HG02870 (cell line): ENCODE results near the gene PAX3.

Source experiments
- ATAC-seq: cut with Tn5 transposase; IDR thresholded peaks from one replicate; pipeline ENCODE4 v1.9.1; 2021; ENCODE audit warnings: mild to moderate bottlenecking, moderate library complexity; ENCODE audit not compliant: unreplicated experiment

PAX3 gene

GRCh38 chr2:222310747-222311318, 12.0 kb upstream of the PAX3 start:
- no peak for ATAC-seq

DNA sequence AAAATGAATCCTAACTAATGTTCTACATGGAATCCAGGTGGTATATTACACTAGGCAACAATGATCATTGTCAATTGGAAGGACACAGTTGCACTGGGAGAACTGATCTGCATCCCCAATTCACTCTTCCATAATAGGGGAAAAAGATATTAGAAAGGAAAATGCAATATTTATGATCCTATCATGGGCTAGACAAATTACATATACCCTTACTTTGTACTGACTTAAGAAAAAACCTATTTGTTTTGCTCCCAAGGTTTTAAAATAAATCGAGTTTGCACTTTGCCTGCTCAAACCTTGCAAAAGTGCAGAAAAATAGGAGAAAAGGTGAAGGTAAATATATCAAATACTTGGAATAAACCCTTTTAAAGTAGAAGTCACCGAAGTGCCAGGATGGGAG, 11.0 kb upstream of the PAX3 start:
- ATAC-seq = no peak

DNA sequence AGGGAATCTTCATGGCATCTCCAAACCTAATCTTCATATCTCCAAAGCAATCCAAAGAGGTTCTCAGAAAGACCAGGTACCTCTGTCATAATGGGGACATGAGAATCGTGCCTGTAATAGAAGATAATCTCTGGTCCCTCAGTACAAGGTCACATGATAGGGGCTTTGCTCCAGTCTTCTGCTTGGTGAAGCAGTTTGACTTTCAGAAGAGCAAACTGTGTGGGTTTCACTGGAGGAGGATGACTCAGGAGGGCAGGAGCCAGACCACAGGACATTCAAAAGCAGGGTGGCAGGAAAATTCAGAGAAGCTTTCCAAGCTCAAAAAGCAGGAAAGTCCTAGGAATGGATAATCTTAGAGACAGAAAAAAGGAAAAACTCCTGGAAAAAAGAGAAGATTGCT, 10.6 kb upstream of the PAX3 start:
- no peak for ATAC-seq

DNA sequence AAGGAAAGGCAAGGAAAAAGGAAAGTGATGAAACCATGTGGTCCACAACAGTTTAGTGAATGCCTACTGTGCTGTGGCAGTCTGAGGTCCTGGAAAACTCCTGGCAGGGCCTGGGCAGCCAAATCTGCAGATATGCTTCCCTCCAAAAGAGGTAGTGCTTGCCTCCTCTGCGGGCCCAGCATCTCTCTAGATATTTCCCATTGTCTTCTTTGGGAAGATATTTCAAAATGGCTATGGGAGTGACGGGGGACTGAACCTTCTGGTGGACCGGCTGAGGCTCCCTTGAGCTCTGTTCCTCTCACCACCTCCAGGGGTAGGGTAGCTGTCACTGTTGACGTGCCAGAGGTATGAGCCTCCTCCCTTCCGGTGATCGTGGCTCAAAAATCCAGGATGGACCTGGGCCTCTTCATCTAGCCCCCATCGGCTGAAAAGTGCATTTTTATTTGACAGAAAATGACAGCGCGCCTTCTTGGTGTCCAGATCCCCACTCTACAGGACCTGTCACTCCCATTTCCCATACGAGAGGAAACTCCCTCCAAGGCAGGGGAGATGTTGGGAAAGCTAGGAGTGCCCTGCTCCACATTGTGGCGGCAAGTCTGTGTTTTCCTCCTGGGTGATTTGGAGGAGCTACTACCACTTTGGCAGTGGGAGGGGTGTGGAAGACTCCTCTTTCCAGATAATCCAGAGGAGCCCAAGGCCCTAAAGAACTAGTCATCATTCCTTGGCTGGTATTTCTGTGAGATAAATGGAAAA, 9.4 kb upstream of the PAX3 start:
- no peak for ATAC-seq

DNA sequence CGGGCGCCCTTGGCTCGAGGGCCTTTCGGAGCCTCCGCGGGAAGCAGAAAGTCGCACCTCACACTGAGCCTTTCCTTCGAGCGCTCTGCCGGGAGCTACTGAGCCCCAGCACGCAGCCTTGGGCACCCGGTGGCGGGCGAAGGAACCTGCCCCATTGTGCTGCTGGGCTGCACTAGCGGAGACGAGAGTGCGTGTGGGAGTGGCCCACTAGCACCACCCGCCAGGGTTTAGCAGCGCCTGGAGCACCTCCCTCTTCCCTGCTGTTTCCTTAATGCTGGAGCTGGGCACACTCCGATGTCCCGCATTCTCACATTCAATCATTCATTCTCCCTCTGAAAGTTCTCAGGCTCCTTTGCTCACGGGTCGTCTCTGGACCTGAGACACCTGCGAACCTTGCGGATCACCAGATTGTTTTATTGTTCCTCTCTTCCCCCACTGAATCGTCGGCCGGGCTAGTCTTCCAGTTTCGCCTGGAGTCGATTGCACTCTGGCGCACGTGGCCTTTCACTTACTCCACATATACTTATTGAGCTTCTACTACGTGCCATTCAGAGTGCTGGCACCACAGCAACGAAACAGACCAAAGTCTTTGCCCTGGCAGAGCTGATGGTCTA, 8.5 kb upstream of the PAX3 start:
- ATAC-seq = no peak

- no peak for ATAC-seq
Measured at GRCh38 chr2:222306393-222307142, 7.8 kb upstream of the PAX3 start.

DNA sequence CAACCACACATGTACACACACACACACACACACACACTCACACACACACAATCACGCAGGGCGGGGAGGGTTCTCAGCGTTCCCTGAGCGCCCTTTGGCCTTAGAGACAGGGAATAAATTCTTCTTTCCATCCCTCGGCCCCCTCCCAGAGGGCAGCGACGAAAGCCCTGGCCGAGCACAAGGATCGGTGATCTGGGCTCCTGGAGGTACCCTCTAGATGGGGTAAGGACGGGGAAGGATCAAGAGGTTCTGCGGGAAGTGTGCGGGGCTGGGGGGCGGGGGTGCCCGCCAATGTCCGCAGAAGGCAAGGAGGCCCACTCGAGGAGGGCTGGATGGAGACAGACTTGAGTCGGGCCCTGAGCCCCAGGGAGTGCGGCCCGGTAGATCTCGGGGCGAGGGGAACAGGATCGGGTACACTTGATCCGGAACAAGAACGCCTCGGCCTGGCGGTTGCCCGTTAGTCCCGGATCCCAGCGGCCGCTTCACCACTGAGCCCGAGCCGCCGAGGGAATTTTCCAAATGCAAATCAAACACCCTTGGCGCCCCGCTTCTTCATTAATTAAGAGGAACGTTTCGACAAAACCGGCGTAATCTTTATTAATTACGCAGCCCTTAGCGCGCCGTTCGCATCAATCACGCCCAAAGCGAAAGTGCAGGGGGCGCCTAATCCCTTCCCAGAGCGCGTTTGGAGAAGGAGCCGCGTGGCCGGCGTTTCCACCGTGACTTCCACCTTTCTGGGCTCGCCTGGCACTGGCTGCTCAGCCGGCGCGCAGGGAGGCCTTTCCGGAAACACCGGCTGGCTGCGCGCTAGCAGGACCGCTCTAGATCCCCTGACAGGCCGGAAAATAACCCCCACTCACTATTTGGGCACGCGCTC, 7.0 kb upstream of the PAX3 start:
- ATAC-seq = no peak

DNA sequence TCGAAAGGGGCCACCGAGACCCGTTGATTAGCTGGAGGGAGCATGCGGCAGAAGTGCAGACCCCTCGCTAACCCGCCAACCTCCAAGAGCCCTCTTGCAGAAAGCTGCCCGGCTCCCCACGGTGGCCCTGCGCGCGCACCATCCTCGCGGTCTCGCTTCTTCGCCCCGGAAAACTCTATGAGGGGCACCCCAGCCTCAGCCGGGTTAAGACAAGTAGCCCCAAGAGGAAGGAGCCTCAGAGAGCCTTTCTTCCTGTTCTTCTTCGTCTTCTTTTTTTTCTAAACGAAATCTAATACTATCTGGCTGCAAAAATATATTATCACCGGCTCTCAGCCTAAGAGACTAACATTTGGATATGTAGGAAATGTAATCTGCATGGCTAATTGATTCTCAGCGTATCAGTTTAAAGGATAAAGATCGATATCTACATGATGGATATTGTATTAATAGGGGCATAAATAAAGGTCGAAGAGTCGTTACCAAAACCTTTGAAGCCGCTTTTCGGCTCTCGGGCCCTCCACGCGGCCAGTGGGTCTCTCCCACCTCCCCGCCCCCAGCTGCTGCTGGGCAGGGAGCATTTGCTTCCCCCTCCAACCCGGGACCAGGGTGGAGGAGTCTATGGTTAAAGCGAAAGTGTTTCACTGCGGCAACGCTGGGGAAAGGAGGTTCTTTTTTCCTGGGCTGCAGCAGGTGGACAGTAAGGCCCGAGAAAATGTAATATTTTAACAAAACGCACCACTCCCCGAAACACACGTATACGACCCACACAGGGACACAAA, 6.1 kb upstream of the PAX3 start:
- no peak for ATAC-seq

- no peak for ATAC-seq
Measured at GRCh38 chr2:222303828-222304736, 5.3 kb upstream of the PAX3 start.

DNA sequence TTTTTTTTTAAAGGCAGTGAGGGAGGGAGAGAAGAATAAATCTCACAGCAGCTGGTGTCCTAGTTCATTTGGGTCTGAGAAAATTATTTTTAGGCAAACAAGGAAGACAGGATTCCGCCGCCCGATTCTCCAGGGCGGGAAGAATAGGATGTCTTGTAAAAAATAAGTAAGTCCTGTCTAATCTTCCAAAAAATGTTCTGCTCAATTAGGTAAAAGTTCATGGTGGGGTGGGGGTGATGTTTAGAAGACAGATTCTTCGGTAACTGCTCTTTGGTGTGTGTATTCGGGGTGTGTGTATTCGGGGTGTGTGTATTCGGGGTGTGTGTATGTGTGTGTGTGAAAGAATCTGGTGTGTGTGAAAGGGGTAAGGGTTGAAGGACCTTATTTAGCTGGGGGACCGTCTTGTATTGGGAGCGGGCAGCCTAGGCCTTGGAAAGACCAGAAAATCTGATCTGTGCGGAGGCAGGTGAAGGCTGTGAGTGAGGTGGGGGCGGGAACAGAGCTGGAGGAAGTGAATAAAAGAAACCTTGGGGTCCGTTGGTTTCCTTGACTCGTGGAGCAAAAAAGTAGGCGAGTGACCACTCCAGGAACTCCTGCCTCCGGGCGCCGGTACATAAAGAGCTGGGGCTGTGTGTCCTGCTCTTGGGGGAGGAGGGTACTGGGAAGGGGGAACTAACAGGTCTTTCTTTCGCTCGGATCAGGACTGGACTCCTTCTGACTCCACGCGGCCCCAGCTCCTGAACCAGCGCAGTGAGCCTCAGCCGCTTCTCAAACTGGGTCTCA, 4.4 kb upstream of the PAX3 start:
- no peak for ATAC-seq

DNA sequence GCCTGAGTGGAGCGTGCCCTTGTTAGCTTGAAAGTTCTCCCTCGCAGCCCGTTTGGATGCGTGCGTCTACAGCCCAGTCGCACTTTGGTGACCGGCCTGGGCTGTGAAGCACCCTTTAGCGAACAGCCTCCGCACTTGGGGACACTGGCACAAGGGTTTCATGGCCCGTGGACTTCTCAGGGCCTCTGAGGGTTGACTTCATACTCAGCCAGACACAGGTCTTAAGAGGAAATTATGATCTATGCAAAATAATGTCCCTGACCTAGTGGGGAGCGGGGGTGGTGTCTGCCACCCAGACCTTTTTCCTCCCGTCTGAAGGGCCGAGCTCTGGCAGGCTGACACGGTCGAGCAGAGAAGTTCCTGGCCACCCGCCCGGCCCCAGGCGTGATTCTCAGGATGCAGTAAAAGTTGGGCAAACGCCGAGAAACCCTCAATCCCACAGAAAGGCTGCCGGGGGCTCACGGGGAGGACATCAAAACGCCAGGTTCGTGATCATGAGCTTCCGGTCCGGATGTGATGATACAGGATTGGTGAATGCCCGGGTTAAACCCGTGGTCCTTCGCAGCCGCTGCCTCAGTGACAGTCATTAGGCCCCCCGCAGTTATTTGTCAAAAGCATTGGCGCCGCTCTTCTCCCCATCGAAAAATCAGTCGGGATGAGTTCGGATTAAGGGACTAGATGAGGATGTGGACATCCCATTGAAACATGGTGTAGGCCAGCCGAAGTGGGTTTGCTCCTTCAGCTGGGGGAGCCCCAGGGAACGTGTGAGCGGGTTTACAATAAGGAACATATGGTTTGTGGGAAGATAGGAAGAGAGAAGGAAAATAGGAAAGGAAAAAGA, 3.6 kb upstream of the PAX3 start:
- ATAC-seq = no peak

- no peak for ATAC-seq
Measured at GRCh38 chr2:222301796-222302118, 3.0 kb upstream of the PAX3 start.

DNA sequence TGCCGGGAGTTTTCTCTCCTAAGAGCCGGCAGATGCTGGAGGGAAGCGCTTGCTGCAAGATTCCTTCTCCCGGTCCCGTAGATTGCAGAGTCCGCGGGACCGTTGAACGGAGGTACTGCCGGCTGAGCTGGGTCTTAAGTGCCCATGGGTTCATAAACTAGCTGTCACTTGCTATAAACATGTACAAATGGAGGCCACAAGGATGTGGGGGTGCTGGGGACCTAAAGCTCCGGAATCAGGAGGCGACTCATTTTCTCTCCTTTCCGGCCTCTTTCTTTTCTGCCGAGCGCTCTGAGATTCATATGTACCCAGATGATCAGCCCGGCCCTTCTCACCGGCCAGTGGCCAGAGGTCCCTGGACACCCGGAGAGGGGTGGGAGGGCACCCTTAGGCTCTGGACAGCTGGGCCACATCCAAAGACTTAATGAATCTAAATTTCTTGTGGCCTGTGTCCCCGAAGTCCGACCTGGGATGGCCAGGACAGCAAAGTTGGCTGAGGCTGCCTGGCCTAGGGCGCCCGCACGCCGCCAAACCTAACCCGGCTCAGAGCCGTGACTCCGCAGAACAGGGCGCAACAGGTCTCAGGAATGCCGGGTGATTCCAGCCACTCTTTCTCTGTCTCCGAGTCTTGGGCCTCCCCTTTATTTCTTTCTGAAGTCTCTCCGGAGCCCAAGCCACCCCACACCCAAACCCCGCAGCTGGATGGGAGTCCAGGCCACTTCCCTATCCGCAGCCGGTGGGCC, 2.4 kb upstream of the PAX3 start:
- ATAC-seq = no peak

- ATAC-seq = no peak
Measured at GRCh38 chr2:222300726-222301052, 1.9 kb upstream of the PAX3 start.

DNA sequence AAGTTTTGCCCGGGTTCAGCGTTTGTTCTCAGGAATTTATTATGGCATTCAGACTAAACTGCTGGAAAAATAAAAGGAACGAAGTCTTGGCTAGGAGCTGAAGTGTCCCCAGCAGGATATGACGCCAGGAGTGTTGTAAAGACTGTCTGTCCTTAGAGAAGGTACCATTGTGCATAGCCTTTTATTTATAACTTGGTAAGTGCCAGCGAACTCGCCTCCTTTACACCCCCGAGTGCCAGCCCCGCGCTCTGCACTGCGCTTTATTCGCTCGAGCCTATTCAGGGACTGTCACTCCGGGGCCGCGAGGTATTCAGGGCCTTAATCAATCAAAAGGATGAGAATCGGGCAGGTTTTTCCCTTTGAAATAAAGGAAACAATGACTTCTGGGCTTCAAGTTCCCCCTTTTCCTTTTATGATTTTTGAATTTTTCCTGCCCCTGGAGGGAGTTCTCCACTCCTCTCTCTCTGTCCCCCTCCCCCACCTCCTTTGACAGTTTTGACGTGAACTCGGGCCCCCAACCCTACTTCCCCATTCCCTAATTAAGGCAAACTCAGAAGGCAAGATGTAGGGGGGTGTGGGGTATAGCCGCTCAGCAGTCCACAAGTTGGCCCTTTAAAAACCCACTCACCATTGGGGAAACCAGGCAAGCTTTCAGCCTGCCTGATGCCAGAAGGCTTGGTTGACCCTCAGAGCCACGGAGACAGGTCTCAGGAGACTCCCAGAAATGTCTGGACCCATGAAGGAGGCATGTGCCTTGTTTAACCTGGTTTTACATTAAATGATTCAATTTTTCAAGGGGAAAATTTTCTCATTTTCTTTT, 1.3 kb upstream of the PAX3 start:
- no peak for ATAC-seq

- no peak for ATAC-seq
Measured at GRCh38 chr2:222298001-222298310, 842 bp downstream of the PAX3 start.
